Measurements from ENCODE around the gene CLK3. TPM values are rescaled to one million over a fixed set of nuclear protein-coding genes. Genes with fewer than 3 reads are reported as not detected.

CLK3 gene
- total and polyA plus RNA-seq, 2 of the 13 experiments (the other 11 are each of a cell fraction or from before 2014, with no cell fraction given): 41.5 to 82.0 TPM

GRCh38 chr15:74633781-74634180 lies 18.1 kb downstream of the CLK3 start:
- ChIA-PET POLR2A (no interaction called here), CTCF (ENCODE audit: low intra/inter-chr PET ratio, low total read pairs) (interaction anchor here (2.9 to 3.1 kb wide), 2 partner anchors 13 to 136 kb away, joined by 19 to 59 read pairs; no protein-coding TSS in a partner anchor)
- Histone ChIP-seq H3K4me3 (replicated peaks in 1 of 3; ENCODE audit: insufficient read depth in 1 of 3, low read depth in 2 of 3, low read length in 3 of 3) (no peak overlapping the region), H3K27me3 (ENCODE audit: control insufficient read depth in 1 of 2, insufficient read depth in 2 of 2, low read length in 2 of 2) (no peaks in the 10 kb centered on the region), H4K20me1 (ENCODE audit: insufficient read depth, low read length) (peaks cover 27% of the 10 kb centered on the region), H3K4me2 (ENCODE audit: low read depth, low read length) (no peak overlapping the region), H3K9me3 (ENCODE audit: low read length) (no peaks in the 10 kb centered on the region), H3K79me2 (ENCODE audit: insufficient read depth, low read length) (no peaks in the 10 kb centered on the region), H3K27ac (ENCODE audit: extremely low read length, insufficient read depth, low read length) (no peak overlapping the region), H3K36me3 (replicated peaks in 1 of 2; ENCODE audit: control insufficient read depth in 1 of 2, insufficient read depth in 2 of 2, low read length in 2 of 2) (peaks cover 47 to 85% of the 10 kb centered on the region in 2 experiments), H2AFZ (ENCODE audit: low read length) (no peak overlapping the region), H3K4me1 (ENCODE audit: insufficient read depth, low read length) (peaks cover 20% of the 10 kb centered on the region), H3K9ac (ENCODE audit: insufficient read depth, low read depth, low read length) (no peak overlapping the region)
- in situ Hi-C loops (cut with HindIII; ENCODE audit: extremely low pct_ligation_motif_present, low pct_unique_long_range_greater_than_20kb): loop anchor here (10.0 kb wide), 1 partner anchor 321 kb away; the partner anchor contains the start of gene RPP25
- DNase-seq (ENCODE audit: low spot score) (no peak), FAIRE-seq (no peak), ATAC-seq (no peak)
- no TSS peak for BruUV-seq (replicated peaks)
- 84% methylated on average over 2 of the region's 2 CpGs for WGBS (ENCODE audit: low lambda C conversion rate)
- intact Hi-C loops (cut with micrococcal nuclease; ENCODE audit: unreplicated experiment): no loop called here
- TF ChIP-seq RBM22 (optimal IDR thresholded peaks at IDR 0.05; ENCODE audit: low read length) (peak; percentile 73), SOX6 (IDR thresholded peaks at IDR 0.05) (no peak), SOX6 (CRISPR knock-in tag; IDR thresholded peaks at IDR 0.05) (no peak)

DNA sequence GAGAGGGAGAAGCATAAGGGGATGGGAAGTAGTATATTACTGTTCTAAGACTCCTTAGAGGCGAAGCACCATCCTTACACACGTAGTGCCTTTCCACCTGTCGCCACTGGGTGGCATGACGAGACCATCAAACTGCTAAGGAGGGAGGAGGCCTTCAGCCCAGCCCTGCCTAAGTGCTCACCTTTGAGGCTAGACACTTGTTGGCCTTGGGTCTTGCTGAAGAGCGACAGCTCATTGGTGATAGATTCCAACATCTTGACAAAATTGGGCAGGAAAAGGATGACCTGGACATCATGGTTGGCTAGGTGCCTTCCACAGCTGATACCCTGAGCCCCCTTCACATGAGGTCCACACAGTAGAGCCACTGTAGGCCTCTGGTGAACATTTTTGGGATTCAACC lies 19.6 kb downstream of the CLK3 start:
- H3K4me3 ChIP-seq (replicated peaks in 1 of 3; ENCODE audit: insufficient read depth in 1 of 3, low read depth in 2 of 3, low read length in 3 of 3): no peak overlapping the region
- peak; percentile 48 for ATAC-seq
- no peaks in the 10 kb centered on the region for H3K79me2 ChIP-seq (ENCODE audit: insufficient read depth, low read length)
- peak; percentile 93 for FAIRE-seq
- WGBS (ENCODE audit: low lambda C conversion rate): 44% methylated on average over 5 of the region's 5 CpGs
- in situ Hi-C loops (cut with HindIII; ENCODE audit: extremely low pct_ligation_motif_present, low pct_unique_long_range_greater_than_20kb): loop anchor here (5.0 to 10.0 kb wide), 2 partner anchors 132 to 320 kb away; partner anchors contain the start of gene RPP25
- H4K20me1 ChIP-seq (ENCODE audit: insufficient read depth, low read length): peaks cover 25% of the 10 kb centered on the region
- H3K36me3 ChIP-seq (replicated peaks in 1 of 2; ENCODE audit: control insufficient read depth in 1 of 2, insufficient read depth in 2 of 2, low read length in 2 of 2): peaks cover 48 to 89% of the 10 kb centered on the region in 2 experiments
- H3K9ac ChIP-seq (ENCODE audit: insufficient read depth, low read depth, low read length): no peak overlapping the region
- peaks cover 20% of the 10 kb centered on the region for H3K4me1 ChIP-seq (ENCODE audit: insufficient read depth, low read length)
- H3K4me2 ChIP-seq (ENCODE audit: low read depth, low read length): no peak overlapping the region
- no peak overlapping the region for H2AFZ ChIP-seq (ENCODE audit: low read length)
- H3K9me3 ChIP-seq (ENCODE audit: low read length): no peaks in the 10 kb centered on the region
- intact Hi-C loops (cut with micrococcal nuclease; ENCODE audit: unreplicated experiment): loop anchor here (1.0 kb wide), 1 partner anchor 136 kb away; no protein-coding TSS in a partner anchor
- peak; percentile 60 for DNase-seq (ENCODE audit: low spot score)
- H3K27ac ChIP-seq (ENCODE audit: extremely low read length, insufficient read depth, low read length): no peak overlapping the region
- POLR2A ChIA-PET: interaction anchor here (1.7 kb wide), 1 partner anchor 134 kb away, joined by 6 read pairs; no protein-coding TSS in a partner anchor
- H3K27me3 ChIP-seq (ENCODE audit: control insufficient read depth in 1 of 2, insufficient read depth in 2 of 2, low read length in 2 of 2): no peaks in the 10 kb centered on the region
- no TSS peak for BruUV-seq (replicated peaks)
- CTCF ChIA-PET (ENCODE audit: low intra/inter-chr PET ratio, low total read pairs): interaction anchor here (0.8 to 3.1 kb wide), 4 partner anchors 130 to 165 kb away, joined by 3 to 59 read pairs (median 4); no protein-coding TSS in a partner anchor
- TF ChIP-seq SSRP1 (CRISPR knock-in tag; IDR thresholded peaks at IDR 0.05) (0 out of 2 replicates have a peak, but pooled peaks have one; percentile 48), ZSCAN12 (CRISPR knock-in tag; IDR thresholded peaks at IDR 0.05) (no peak), ERF (CRISPR knock-in tag; IDR thresholded peaks at IDR 0.05) (0 out of 2 replicates have a peak, but pooled peaks have one; percentile 34), ZNF782 (CRISPR knock-in tag; IDR thresholded peaks at IDR 0.05; ENCODE audit: borderline replicate concordance) (peak; percentile 53; the same call in 1 of the 2 replicates), KLF9 (CRISPR knock-in tag; IDR thresholded peaks at IDR 0.05; ENCODE audit: low read depth) (no peak), ATRX (CRISPR knock-in tag; IDR thresholded peaks at IDR 0.05; ENCODE audit: borderline replicate concordance) (0 out of 2 replicates have a peak, but pooled peaks have one; percentile 44), ZNF589 (CRISPR knock-in tag; conservative IDR thresholded peaks at IDR 0.05) (no peak), REST (IDR thresholded peaks at IDR 0.05; ENCODE audit: borderline replicate concordance in 1 of 2, low read depth in 1 of 2, low read length in 2 of 2) (no peak), SMC3 (IDR thresholded peaks at IDR 0.05; ENCODE audit: low read length) (peak; percentile 89), ZNF788 (CRISPR knock-in tag; IDR thresholded peaks at IDR 0.05; ENCODE audit: borderline replicate concordance) (peak; percentile 56; the same call in 1 of the 2 replicates)
- TF ChIP-seq, protein P1, sequence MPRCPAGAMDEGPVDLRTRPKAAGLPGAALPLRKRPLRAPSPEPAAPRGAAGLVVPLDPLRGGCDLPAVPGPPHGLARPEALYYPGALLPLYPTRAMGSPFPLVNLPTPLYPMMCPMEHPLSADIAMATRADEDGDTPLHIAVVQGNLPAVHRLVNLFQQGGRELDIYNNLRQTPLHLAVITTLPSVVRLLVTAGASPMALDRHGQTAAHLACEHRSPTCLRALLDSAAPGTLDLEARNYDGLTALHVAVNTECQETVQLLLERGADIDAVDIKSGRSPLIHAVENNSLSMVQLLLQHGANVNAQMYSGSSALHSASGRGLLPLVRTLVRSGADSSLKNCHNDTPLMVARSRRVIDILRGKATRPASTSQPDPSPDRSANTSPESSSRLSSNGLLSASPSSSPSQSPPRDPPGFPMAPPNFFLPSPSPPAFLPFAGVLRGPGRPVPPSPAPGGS (CRISPR knock-in tag; IDR thresholded peaks at IDR 0.05): no peak
